ENCODE measurements around the gene MPP7.

Gene MPP7

DNA sequence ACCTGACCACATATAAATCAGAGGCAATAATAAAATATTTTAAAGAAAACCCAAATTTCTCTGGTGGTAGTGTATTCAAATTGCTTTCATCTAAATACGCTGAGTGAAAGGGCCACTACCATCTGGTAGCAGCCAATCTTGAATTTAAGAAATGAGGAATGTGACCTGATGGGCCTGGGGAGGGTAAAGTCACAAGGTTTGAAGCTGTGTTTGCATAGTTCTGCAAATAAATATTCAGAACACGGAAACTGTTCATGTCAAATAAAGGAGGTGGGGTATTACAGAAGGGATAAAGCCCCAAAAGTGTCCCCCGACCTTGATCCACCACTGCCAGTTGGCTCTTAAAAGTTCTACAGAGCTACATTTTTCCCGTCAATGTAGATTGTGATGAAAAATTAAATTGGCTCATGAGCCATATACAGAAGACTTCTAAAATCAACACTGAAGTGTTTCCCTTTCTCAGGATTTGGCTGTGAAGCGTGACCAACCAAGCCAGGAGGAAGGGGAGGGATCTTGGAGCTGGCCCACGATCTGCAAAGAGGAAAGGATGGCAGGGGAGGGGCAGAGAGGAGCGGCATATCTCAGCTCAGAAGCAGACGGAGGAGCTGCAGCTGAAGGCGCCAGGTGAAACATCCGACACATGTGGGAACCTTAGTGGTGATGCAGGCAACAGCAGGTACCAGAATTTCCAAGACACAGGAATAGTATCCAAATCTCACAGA lies 39.6 kb downstream of the MPP7 start:
- no peak for DNase-seq

GRCh38 chr10:28256776-28257175 lies 46.1 kb downstream of the MPP7 start:
- DNase-seq, result no peak

GRCh38 chr10:28254290-28254985 lies 48.4 kb downstream of the MPP7 start:
- DNase-seq, result no peak

DNA sequence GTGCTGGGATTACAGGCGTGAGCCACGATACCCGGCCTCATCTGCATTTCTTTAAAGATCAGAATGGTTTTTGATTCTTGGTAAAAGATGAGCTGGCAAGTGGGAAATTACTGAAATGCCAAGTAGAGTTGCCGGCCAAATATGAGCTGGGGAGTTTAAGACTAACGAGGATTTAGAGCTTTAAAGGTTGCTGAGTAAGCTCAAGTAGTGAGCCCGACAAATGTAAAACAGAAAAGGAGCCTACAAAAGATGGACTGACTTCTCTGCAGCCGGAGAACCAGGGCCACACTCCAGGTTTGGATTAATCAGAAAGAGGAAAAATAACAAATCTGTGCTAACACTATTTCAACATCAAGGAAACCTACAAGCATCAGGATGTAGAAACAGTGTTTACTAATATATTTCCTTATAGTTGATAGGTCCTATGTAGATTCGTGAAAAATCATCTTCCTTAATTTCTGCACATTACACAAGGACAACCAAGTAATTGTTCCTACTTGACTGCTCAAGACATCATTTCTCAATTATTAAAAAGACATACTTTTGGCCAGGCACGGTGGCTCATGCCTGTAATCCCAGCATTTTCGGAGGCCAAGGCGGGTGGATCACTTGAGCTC lies 49.6 kb downstream of the MPP7 start:
- no peak for DNase-seq
